ENCODE measurements around the gene TUB. TPM values are rescaled to one million over a fixed set of nuclear protein-coding genes. Genes with fewer than 3 reads are reported as not detected.

Gene TUB
- total RNA-seq, 1 experiment from 2014 or later, result not detected

DNA sequence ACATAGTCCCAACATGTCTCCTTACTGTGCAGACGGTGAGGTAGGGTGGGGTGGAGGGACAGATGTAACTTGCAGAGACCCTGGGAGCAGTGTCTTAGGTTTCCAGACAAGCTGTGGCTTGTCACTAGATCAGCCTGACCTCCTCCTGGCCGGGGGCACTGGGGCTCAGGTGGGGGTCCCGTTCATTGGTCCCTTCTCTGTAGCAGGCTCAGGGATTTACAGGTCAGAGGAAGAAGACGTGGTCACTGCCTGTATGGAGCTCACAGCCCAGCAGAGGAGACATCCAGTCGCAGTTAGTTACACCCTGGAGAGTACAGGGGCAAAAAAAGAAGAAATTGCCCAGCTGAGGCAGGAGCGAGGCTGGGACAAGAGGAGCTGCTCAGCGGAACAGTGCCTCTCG, 22.0 kb upstream of the TUB start:
- H2AFZ ChIP-seq, result no peak overlapping the region
- H4K20me1 ChIP-seq (ENCODE audit: insufficient read depth), result no peaks in the 10 kb centered on the region
- H3K4me2 ChIP-seq, result no peak overlapping the region
- H3K79me2 ChIP-seq (ENCODE audit: low read depth), result no peaks in the 10 kb centered on the region
- H3K36me3 ChIP-seq (ENCODE audit: low read depth), result no peaks in the 10 kb centered on the region
- intact Hi-C loops (cut with micrococcal nuclease; ENCODE audit: unreplicated experiment), result no loop called here
- H3K9me2 ChIP-seq (ENCODE audit: insufficient read depth), result no peaks in the 10 kb centered on the region
- no peak for TF ChIP-seq EZH2 (IDR thresholded peaks at IDR 0.05; ENCODE audit: low read depth)
- TF ChIP-seq, protein P1, sequence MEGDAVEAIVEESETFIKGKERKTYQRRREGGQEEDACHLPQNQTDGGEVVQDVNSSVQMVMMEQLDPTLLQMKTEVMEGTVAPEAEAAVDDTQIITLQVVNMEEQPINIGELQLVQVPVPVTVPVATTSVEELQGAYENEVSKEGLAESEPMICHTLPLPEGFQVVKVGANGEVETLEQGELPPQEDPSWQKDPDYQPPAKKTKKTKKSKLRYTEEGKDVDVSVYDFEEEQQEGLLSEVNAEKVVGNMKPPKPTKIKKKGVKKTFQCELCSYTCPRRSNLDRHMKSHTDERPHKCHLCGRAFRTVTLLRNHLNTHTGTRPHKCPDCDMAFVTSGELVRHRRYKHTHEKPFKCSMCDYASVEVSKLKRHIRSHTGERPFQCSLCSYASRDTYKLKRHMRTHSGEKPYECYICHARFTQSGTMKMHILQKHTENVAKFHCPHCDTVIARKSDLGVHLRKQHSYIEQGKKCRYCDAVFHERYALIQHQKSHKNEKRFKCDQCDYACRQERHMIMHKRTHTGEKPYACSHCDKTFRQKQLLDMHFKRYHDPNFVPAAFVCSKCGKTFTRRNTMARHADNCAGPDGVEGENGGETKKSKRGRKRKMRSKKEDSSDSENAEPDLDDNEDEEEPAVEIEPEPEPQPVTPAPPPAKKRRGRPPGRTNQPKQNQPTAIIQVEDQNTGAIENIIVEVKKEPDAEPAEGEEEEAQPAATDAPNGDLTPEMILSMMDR (conservative IDR thresholded peaks at IDR 0.05), result no peak
- no peaks in the 10 kb centered on the region for H3K27me3 ChIP-seq (ENCODE audit: insufficient read depth, low read depth)
- ChIA-PET POLR2A (ENCODE audit: unreplicated experiment) (no interaction called here), CTCF (interaction anchor here (0.6 kb wide), 2 partner anchors 17 to 37 kb away, joined by 3 read pairs; no protein-coding TSS in a partner anchor)
- H3K4me3 ChIP-seq, result no peak overlapping the region
- no peak for DNase-seq
- H3F3A ChIP-seq (ENCODE audit: insufficient read depth, low read depth), result no peaks in the 10 kb centered on the region
- H3K4me1 ChIP-seq (replicated peaks; ENCODE audit: insufficient read depth), result no peaks in the 10 kb centered on the region
- no peak overlapping the region for H3K27ac ChIP-seq
- BruUV-seq (replicated peaks), result no TSS peak
- no peaks in the 10 kb centered on the region for H3K9me3 ChIP-seq (ENCODE audit: insufficient read depth, low read depth)

DNA sequence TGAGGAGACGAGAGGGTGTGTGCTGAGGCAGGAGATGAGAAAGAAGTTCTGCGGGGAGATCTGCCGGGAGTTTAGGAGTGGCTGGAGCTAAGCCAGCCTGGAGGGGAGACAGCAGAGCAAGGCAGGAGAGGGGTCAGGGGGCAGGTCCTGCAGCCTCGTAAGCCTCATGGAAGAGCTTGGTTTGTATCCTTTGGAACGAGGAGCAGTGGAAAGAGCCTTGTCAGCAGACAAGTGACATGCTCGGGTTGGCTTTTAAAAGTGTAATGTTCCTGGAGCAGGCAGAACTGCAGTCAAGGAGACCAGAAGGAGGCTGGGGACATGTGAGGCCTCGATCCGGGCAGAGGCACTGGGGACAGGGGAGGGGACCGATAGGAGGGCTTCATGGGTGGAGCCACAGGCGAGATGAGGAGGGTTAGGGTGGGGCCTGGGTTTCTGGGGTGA, 21.4 kb upstream of the TUB start:
- H3F3A ChIP-seq (ENCODE audit: insufficient read depth, low read depth), result no peaks in the 10 kb centered on the region
- ChIA-PET POLR2A (ENCODE audit: unreplicated experiment) (no interaction called here), CTCF (no interaction called here)
- no TSS peak for BruUV-seq (replicated peaks)
- no peak for TF ChIP-seq EZH2 (IDR thresholded peaks at IDR 0.05; ENCODE audit: low read depth)
- TF ChIP-seq, protein P1 (conservative IDR thresholded peaks at IDR 0.05), result no peak
- no peak overlapping the region for H3K4me3 ChIP-seq
- H4K20me1 ChIP-seq (ENCODE audit: insufficient read depth), result no peaks in the 10 kb centered on the region
- H2AFZ ChIP-seq, result no peak overlapping the region
- no peaks in the 10 kb centered on the region for H3K36me3 ChIP-seq (ENCODE audit: low read depth)
- intact Hi-C loops (cut with micrococcal nuclease; ENCODE audit: unreplicated experiment), result no loop called here
- DNase-seq, result no peak
- no peaks in the 10 kb centered on the region for H3K27me3 ChIP-seq (ENCODE audit: insufficient read depth, low read depth)
- no peak overlapping the region for H3K27ac ChIP-seq
- no peaks in the 10 kb centered on the region for H3K4me1 ChIP-seq (replicated peaks; ENCODE audit: insufficient read depth)
- H3K79me2 ChIP-seq (ENCODE audit: low read depth), result no peaks in the 10 kb centered on the region
- H3K9me2 ChIP-seq (ENCODE audit: insufficient read depth), result no peaks in the 10 kb centered on the region
- no peak overlapping the region for H3K4me2 ChIP-seq
- no peaks in the 10 kb centered on the region for H3K9me3 ChIP-seq (ENCODE audit: insufficient read depth, low read depth)

DNA sequence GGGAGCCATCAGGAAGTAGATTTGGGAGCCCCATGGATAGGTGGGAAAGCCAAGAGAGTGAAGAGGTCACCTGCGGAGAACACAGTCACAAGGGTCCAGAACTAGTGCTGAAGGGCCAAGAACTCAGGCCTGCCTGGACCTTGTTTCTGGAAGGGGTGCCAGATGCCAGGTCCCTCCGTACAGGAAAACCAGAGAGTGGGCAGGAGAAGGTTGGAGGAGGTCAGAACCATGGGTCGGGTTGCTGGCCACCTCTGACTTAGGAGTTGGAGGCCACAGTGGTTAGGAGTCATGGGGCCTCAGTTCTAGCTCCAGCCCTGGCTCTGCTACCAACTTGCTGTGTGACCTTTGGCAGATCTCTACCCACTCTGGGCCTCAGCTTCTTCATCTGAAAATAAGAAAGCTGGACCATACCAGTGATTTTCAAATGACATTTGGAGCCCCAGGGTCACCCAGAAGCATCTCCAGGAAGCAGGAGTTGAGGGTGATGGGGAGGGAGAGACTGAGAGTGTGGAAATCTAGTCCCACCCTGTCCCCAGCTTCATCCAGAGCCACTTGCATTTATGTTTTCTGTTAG, 20.8 kb upstream of the TUB start:
- intact Hi-C loops (cut with micrococcal nuclease; ENCODE audit: unreplicated experiment), result no loop called here
- H3K4me3 ChIP-seq, result no peak overlapping the region
- no peak overlapping the region for H3K27ac ChIP-seq
- ChIA-PET CTCF (no interaction called here), POLR2A (ENCODE audit: unreplicated experiment) (no interaction called here)
- no peaks in the 10 kb centered on the region for H3K9me2 ChIP-seq (ENCODE audit: insufficient read depth)
- no peak overlapping the region for H2AFZ ChIP-seq
- no peak for DNase-seq
- no peaks in the 10 kb centered on the region for H3K4me1 ChIP-seq (replicated peaks; ENCODE audit: insufficient read depth)
- no peaks in the 10 kb centered on the region for H3K27me3 ChIP-seq (ENCODE audit: insufficient read depth, low read depth)
- no peaks in the 10 kb centered on the region for H4K20me1 ChIP-seq (ENCODE audit: insufficient read depth)
- H3F3A ChIP-seq (ENCODE audit: insufficient read depth, low read depth), result no peaks in the 10 kb centered on the region
- no peaks in the 10 kb centered on the region for H3K79me2 ChIP-seq (ENCODE audit: low read depth)
- no TSS peak for BruUV-seq (replicated peaks)
- no peak overlapping the region for H3K4me2 ChIP-seq
- H3K9me3 ChIP-seq (ENCODE audit: insufficient read depth, low read depth), result no peaks in the 10 kb centered on the region
- TF ChIP-seq, protein P1 (conservative IDR thresholded peaks at IDR 0.05), result no peak
- TF ChIP-seq EZH2 (IDR thresholded peaks at IDR 0.05; ENCODE audit: low read depth), result no peak
- H3K36me3 ChIP-seq (ENCODE audit: low read depth), result no peaks in the 10 kb centered on the region
